Prostate gland (tissue), 2 donors: ENCODE data around the gene PACS1.

Experiments
- CTCF ChIP-seq, 4 experiments: fragments of 200-600 bp in 2 of 4; fragments of 450-650 bp in 2 of 4; sonication (generic) in 2 of 4; IDR thresholded peaks; 1 replicate in 3 of 4; 2 replicates in 1 of 4; pipeline ENCODE4 v1.5.1; 2016 to 2019; ENCODE audit warnings: antibody characterized with exemption in 4 of 4, mild to moderate bottlenecking in 2 of 4, moderate library complexity in 2 of 4
- POLR2A ChIP-seq: fragments of 450-650 bp; IDR thresholded peaks from one replicate; pipeline ENCODE4 v1.6.1; 2016; ENCODE audit warnings: antibody characterized with exemption, mild to moderate bottlenecking
- POLR2AphosphoS5 ChIP-seq: sonication (generic); formaldehyde crosslinking; IDR thresholded peaks from one replicate; pipeline ENCODE4 v1.6.1; 2017; ENCODE audit warnings: antibody characterized with exemption

GRCh38 chr11:66089067-66089466, 19.0 kb downstream of the PACS1 start:
- TF ChIP-seq CTCF (IDR thresholded peaks at IDR 0.05) (no peak), POLR2AphosphoS5 (no peak), POLR2A (no peak)
